Brain pericyte (primary cell): ENCODE data around the gene MEF2A.
"Not testable (repeated sequence)": the region's sequence is repeated elsewhere in the genome, so short reads cannot be mapped to it uniquely, and the experiment has no call there.

ENCODE experiments used
- DNase-seq: peaks from one replicate; pipeline ENCODE4 v3.0.0-alpha.2; 2012; ENCODE audit warnings: low read depth, low spot score

The MEF2A gene

DNA sequence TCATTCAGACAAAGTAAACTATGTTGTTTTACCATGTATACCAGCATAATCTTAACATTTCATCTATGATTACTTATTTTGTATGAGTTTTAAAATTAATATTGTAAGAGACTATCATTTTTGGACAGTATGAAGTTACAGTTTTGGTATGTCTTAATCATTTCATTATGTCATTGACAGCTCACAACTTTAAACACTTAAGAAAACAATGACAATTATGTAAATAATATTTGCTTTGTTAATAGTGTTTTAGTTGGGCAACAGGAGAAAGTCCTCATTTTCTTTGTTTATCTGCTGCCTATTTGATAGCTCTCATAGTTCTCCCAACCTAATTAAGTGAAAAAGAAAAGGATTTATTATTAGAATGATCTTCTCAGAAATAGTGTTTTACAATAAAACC lies 80.2 kb downstream of the MEF2A start:
- DNase-seq: no peak

DNA sequence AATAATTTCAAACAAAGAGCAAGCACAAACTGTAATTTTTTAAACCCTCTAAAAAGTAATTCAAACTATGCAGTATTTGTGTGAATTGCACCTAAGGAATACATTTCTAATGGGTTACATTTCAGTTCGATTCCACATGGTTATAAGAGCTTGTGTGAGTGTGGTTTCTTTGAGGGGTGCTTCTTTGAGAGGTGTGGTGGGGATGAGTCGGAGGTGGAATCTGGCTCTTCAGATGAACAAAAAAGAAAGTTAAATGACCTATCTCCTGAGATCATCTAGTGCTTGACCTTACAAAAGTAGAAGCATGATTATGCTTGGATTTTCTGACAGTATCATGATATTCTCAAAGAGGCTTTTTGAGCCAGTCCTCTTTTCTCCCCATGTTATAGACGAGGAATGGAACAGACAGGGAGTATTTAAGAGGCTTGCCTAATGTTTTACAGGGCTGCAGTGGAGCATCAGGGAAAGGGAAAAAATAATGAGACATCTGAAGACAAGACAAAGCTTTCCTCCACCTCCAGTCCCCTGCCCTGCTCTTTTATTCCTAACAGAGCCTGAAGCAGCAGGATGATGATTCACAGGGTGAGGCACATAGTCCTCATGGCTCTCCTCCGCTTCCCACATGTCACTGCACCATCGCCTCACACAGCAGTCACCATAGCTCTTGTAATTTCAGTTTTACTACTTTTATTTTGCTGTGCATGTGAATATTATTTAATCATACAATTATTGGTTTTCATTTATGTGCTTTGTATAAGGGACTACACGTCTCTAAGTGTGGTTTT lies 85.4 kb downstream of the MEF2A start:
- no peak for DNase-seq

DNA sequence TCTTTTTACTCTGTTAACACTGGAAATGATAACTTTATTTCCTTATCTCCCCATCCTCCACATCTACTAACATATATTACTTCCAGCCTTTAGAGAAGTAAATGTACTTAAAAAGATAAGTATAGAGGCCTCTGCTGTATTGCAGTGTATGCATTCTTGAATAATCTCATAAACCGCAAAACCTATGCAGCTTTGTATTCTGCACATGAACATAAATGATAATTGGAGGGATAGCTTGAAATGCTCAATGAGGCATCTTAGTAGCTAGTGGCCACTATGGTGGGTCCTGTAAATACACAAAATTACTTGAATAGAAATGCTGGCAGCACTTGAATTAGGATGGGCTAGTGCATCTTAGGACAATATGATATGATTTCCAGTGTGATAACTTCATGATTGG lies 90.4 kb downstream of the MEF2A start:
- DNase-seq: no peak

DNA sequence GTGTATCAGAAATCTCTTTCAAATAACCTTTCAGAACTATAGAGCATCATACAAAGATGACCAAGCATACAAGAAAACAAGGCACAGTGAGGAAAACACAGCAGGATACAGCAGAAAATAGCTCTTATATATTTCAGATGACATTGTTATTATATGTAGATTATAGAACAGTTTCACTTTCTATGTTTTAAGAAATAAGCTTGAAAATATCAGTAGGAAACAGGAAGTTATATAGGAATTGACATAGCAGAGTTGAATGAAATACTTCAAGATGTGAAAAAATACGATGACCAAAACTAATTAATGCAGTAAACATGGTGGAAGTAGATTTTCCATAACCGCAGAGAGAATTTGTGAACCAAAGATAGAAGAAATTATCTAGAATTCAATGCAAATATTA lies 92.2 kb downstream of the MEF2A start:
- no peak for DNase-seq

DNA sequence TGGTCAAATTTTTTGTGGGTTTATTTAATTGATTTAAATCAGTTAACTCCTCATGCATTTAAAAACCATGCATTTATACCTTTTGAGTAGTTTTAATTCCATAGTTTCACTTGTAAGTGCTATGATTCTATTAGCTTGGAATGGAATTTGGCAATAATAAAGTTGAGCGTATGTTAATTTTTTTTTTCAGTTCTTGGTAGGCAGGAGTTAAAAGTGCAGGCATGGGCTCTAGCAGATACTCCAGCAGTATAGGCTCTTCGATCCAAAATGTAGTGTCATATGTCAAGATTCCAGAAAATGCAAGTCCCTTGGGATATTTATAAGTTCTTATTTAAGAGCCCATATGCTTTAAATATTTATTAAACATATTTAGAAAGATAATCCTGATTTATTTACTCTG lies 97.1 kb downstream of the MEF2A start:
- DNase-seq: no peak

DNA sequence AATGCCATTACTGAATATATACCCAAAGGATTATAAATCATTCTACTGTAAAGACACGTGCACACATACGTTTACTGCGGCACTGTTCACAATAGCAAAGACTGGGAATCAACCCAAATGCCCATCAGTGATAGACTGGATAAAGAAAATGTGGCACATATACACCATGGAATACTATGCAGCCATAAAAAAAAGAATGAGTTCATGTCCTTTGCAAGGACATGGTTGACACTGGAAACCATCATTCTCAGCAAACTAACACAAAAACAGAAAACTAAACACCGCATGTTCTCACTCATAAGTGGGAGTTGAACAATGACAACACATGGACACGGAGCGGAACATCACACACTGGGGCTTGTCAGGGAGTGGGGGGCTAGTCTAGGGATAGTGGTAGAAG lies 100.3 kb downstream of the MEF2A start:
- DNase-seq: not testable (repeated sequence)

DNA sequence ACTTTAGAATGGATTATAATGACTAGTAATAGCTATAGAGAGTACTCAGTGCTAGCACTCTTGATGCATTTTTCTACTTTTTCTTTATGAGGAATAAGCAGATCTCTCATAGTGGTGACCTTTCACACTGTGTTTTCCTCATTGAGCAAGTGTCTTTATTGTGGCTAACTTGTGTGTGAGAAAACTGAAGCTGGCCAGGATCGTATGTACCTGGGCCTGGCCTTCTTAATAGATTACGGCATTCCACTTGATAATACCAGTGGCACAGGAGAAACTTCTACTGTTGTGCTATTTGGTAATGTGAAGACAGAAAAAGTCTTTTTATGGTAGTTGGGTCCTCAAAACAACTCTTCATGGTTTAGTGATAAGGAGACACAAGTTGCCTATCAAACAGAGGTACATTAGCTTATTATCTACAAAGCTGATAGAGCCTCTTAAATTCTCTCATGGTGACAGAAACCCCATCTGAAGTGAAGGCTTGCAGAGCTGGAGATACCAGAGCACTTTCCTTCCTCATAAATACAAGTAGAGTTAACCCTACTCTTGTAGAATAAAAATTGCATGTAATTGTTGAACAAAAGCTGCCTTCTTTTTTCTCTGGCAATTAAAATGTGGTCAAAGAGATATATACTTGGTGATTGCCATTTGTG lies 102.9 kb downstream of the MEF2A start:
- DNase-seq: no peak

DNA sequence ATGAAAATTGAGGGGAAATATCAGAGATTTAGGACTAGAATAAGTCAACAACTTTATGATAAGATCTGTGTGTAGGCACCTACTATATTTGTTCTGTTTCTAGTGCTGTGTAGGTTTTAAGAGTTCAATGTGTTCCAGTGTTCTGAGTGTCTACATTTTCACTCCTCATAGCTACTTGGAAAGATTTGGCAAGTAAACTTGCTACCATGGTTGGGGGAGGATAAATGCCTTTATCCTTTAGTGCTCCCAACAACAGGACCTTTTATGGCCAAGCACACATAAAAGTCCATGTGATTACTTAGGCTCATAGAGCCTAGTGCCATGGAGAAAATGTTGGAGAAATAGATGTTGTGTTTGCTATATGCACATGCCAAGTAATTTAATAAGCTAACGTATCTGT lies 103.5 kb downstream of the MEF2A start:
- no peak for DNase-seq

DNA sequence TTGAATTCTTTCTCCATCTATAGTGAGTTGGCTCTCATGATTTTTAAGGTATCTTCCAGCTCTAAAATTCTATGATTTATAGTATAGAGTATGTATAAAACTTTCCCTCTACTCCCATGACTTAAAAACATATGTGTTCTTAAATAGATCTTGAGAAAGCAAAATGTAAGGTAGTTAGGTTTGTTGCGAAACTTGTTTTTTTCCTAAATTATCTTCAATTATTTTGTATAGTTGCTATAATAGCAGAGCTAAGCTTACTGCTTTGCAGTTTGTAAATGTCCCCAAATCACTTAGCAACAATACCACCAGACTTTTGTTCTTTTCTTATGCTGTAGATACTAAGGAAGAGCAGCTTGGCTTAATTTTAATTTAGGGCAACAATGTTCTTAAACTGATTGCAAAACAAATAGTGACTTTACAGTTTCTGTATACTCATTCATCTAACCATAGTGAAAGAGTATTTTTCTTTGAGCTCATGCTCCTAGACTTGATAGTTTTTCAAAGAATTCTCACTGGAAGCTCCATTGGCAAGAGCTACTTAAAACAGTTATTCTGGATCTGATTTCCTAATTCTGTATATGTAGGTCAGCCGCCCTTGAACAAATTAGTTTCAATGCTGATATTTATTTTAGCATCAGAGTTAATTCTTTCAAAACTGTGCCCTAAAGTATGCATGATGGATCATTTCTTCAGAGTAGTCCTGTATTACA lies 106.3 kb downstream of the MEF2A start:
- DNase-seq: no peak

DNA sequence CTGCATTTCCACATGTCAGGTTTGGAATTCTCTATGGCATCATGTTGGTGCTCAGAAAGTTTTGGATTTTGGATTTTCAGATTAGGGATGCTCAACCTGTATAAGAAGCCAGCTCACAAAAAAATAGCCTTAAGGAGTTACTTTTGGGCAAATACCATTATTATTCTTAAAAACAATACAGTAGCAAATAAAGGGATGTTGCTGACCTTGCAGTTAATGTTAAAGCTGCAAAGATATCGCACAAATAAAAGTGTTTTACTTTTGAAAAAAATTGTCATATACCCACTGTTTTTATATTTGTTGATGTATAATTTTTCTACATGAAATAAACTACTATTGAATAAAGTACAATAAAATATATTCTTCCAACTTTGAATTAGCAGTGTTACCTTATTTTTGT lies 107.3 kb downstream of the MEF2A start:
- DNase-seq: no peak

DNA sequence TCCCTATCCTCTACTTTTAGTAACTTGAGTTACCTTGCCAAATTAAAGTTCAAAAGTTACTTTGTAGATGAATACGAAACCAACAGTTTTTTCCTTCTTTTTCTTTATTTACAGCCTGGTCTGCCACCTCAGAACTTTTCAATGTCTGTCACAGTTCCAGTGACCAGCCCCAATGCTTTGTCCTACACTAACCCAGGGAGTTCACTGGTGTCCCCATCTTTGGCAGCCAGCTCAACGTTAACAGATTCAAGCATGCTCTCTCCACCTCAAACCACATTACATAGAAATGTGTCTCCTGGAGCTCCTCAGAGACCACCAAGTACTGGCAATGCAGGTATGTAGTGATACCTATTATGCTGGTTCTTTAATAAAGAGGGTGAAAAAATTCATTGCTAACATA lies 108.5 kb downstream of the MEF2A start:
- no peak for DNase-seq

DNA sequence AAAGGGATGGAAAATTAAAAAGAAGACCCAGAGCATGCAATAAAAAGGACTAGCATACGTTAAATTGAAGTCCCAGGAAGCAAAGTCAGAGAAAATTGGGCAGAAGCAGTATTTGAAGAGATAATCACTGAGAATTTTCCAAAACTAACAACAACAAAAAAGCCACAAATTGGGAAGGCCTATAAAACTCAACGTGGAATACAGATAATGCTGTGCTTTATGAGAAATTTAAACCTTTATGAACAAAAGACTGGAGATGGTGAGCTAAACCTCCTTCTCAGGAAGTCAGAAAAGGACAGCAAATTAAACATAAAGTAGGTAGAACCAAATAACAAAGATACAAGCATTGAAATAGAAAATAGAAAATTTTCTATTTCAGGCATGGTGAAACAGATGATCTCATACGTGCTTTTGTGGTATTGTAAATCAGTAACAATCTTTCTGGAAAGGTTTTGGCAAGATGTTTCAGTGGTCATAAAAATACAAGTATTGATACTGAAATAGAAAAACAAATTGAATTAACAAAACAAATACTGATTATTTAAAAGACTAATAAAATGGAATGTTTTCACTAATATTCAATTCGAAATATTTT lies 111.9 kb downstream of the MEF2A start:
- no peak for DNase-seq

DNA sequence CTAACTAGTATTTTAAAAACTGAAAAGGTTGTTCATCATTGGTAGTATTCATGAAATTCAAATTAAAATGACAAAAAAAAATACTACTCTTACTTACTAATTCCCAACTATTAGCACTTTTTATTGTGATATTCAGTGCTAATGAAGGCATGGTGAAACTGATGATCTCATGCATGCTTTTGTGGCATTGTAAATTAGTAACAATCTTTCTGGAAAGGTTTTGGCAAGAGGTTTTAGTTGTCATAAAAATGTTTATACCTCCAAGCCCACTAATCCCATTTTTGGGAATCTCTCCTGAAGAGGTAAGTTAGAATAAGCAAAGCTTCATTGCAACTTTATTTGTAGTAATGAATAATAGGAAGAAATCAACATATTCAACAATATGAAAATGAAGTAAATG lies 114.5 kb downstream of the MEF2A start:
- no peak for DNase-seq

DNA sequence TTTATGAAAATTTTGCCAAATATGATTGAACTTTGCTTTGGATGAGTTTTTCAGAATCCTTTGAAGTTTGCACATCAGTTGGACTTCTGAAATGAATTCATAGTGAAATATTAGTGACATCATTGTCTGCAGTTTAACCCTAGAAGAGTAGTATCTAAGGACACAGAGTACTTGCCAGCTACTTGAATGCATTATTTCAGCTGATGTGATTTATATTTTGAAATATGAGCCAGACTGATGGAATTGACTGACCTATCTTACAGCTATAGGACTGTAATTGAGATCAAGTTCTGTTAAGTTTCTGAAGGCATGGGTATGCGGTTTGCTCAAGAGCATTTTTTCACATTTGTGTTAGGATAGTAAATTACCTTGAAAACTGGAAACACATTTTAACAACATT lies 116.2 kb downstream of the MEF2A start:
- DNase-seq: no peak

DNA sequence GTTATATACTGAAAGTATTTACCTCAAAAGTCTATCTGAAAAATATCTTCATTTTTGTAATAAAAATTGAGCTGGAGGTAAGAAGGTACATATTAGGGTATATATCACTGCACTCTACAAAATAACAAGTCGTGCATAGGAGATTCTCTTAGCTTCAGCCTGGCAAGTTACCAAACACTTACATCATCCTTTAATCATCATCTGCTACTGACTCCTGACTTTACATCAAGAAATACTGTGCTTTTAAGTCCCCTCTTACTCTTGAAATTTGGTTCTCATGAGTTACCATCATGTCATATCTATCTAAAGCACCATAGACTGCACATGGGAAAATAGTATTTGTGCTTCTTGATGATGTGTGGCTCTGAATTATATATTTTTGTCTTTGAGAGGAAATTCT lies 116.7 kb downstream of the MEF2A start:
- no peak for DNase-seq

DNA sequence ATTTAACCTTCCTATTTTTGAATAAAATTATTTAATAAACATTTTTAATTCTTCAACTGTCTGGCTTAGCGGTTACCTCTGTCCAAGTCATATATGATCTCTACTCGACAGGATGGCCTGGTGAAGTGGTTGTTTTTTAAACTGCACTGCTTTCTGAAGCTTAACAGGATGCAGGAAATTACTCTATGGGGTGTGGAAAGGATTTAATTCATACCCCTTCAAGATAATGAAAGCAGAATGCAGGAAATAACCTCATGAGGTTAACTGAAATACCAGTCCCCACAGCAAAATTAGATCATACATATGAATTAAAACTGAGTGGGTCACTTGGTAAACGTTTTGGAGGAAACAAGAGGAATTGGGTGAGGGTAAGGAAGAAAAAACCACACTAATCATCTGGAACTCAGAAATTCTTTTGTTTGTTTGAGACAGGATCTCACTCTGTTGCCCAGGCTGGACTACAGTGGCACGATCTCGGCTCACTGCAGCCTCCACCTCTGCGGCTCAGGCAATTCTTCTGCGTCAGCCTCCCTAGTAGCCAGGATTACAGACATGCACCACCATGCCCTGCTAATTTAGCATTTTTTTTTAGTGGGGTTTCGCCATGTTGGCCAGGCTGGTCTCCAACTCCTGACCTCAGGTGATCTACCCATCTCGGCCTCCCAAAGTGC lies 117.4 kb downstream of the MEF2A start:
- no peak for DNase-seq

DNA sequence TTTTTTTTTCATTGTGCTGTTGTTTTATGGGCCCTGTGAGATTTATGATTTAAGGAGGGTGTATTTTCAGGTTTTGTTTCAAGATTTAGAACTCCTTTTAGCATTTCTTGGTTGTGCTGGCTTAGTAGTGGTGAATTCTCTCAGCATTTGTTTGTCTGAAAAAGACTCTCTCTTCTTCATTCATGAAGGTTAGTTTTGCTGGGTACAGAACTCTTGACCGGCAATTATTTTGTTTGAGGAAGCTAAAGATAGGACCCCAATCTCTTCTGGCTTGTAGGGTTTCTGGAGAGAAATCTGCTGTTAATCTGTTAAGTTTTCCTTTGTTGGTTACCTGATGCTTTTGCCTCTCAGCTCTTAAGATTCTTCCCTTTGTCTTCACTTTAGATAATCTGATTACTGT lies 120.5 kb downstream of the MEF2A start:
- DNase-seq: no peak

DNA sequence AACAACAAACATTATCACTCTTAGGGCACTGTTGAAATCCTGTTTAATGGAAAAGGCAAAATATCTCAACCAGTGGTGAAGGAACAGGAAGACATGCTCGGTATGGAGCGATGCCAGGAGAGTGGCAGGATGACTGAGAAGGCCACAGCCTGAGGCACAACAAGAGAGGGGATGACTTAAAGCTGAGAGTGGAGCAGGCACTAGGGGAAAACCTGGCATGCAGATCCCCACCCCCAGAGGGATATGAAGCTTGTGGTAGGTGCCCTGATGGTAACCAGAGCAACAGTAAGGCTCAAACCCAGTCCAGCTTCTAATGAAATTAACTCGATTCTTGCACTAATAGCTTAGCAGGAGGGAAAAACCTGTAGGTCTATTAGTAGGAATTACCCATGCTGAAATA lies 127.0 kb downstream of the MEF2A start:
- no peak for DNase-seq

DNA sequence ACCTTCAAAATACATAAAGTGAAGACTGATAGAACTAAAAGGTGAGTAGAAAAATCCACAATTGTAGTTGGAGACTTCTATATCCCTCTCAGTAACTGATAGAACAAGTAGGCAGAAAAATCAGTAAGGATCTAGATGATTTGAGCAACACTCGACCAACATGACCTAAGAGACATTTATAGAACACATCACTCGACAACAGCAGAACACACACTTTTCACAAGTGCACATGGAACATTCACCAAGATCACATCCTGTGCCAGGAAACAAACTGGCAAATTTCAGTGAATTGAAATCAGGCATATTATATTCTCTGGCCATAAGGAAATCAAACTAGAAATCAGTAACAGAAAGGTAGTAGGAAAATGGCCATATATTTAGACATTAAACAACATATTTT lies 130.3 kb downstream of the MEF2A start:
- no peak for DNase-seq

DNA sequence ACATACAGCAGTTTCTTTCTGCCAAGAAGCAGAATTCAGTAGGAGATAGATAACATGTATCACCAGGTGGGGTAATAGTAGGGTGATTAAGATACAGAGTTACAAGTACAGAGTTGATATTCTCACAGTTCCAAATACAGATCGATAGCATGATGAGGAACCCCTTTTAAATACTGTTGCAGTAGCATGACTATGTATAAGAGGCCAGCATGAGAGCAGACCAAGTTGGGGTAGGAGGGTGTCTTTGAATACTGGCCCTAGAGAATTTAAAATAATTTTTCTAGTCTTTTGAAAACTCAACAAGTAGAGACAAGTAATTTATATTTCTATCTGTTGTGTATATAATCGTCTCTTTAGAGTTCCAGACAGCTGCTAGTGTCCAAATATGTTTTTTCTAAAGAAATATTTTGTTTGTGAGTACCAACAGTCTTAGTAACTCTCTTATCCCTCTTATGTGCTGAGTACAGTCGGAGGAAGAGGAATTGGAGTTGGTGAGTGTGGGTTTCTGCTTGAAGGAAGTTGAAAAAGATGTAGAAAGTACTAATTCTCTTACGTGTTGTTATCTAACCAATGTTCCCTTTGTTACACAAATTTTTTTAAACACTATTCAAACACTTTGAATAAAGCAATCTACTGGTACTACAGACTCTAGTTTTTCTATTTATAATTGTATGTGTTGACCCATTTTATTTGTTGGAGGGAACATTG lies 137.3 kb downstream of the MEF2A start:
- no peak for DNase-seq
